Common myeloid progenitor, CD34-positive (primary cell): ENCODE results near the gene FASTKD2. TPM values are rescaled to one million over a fixed set of nuclear protein-coding genes. Genes with fewer than 3 reads are reported as not detected.

Source experiments
- CTCF ChIA-PET: fragments of 350-600 bp; sonication (Branson Sonifier 250); formaldehyde crosslinking; loops from one replicate; lab custom pipeline; 2021; ENCODE audit warnings: antibody characterized with exemption; lab: Charles Lee
- POLR2A ChIA-PET: fragments of 350-600 bp; sonication (Branson Sonifier 250); formaldehyde crosslinking; loops from one replicate; lab custom pipeline; 2021; ENCODE audit warnings: antibody characterized with exemption; lab: Charles Lee
- DNase-seq, 3 donors: peaks; one replicate each; pipeline versions ENCODE4 v3.0.0 to v3.0.0-alpha.2; 2013
- H3K27ac ChIP-seq, 2 experiments: 1 replicate in 1 of 2; 2 replicates in 1 of 2; pipeline ENCODE4 v1.7.0; 2013; ENCODE audit warnings: inconsistent platforms in 2 of 2, low read length in 2 of 2, mild to moderate bottlenecking in 2 of 2, low read depth in 1 of 2, moderate library complexity in 1 of 2; ENCODE audit not compliant: severe bottlenecking in 2 of 2, insufficient read depth in 1 of 2, poor library complexity in 1 of 2
- H3K27me3 ChIP-seq, 5 experiments: replicated peaks in 2 of 5; 1 replicate in 3 of 5; 2 replicates in 2 of 5; pipeline versions ENCODE4 v1.6.1 to v1.7.0; 2013; ENCODE audit warnings: low read length in 4 of 5, mild to moderate bottlenecking in 2 of 5, moderate library complexity in 2 of 5, inconsistent platforms in 1 of 5; ENCODE audit not compliant: insufficient read depth in 5 of 5, control insufficient read depth in 4 of 5
- H3K36me3 ChIP-seq, 4 experiments: 1 replicate in 2 of 4; 2 replicates in 2 of 4; pipeline versions ENCODE4 v1.6.1 to v1.7.0; 2013; ENCODE audit warnings: low read length in 3 of 4, control low read depth in 1 of 4, mild to moderate bottlenecking in 1 of 4; ENCODE audit not compliant: control insufficient read depth in 4 of 4, insufficient read depth in 4 of 4
- H3K4me1 ChIP-seq, 4 experiments: 1 replicate in 3 of 4; 2 replicates in 1 of 4; pipeline versions ENCODE4 v1.6.1 to v1.7.1; 2013; ENCODE audit warnings: low read length in 3 of 4, mild to moderate bottlenecking in 3 of 4, control low read depth in 1 of 4, inconsistent platforms in 1 of 4, moderate library complexity in 1 of 4; ENCODE audit not compliant: control insufficient read depth in 4 of 4, insufficient read depth in 4 of 4; ENCODE audit errors: control extremely low read depth in 1 of 4
- H3K4me3 ChIP-seq, 7 experiments: 1 replicate in 4 of 7; 2 replicates in 3 of 7; pipeline versions ENCODE4 v1.5.1 to v1.7.0; 2013; ENCODE audit warnings: mild to moderate bottlenecking in 7 of 7, low read length in 6 of 7, moderate library complexity in 6 of 7, inconsistent platforms in 2 of 7, low read depth in 2 of 7, control low read depth in 1 of 7; ENCODE audit not compliant: insufficient read depth in 4 of 7, control insufficient read depth in 1 of 7; ENCODE audit errors: extremely low read depth in 1 of 7
- H3K9me3 ChIP-seq, 5 experiments: 1 replicate in 4 of 5; 2 replicates in 1 of 5; pipeline versions ENCODE4 v1.6.1 to v1.7.1; 2013; ENCODE audit warnings: low read length in 4 of 5, mild to moderate bottlenecking in 2 of 5, inconsistent platforms in 1 of 5, low read depth in 1 of 5, moderate library complexity in 1 of 5; ENCODE audit not compliant: control insufficient read depth in 4 of 5, insufficient read depth in 2 of 5; ENCODE audit errors: control extremely low read depth in 1 of 5
- WGBS: methylation state at CpG from one replicate; pipeline ENCODE4 v1.1.5; 2013; ENCODE audit not compliant: insufficient coverage; 5-methylcytosine and 5-hydroxymethylcytosine counted together
- polyA plus RNA-seq: library from polyadenylated mRNA; unstranded; fragments of 120-200 nt; gene quantifications from one replicate; pipeline ENCODE4 v1.2.1, GENCODE V29; 2013

The FASTKD2 gene
- 29.9 TPM for polyA plus RNA-seq

- WGBS, result under 1% methylated on average over 41 of the region's 46 CpGs
- Histone ChIP-seq H3K27ac (peak within 1 kb of the TSS; percentile 95 to 98), H3K4me1 (peaks cover 6 to 29% (median 16%) of the 10 kb centered on the region in 4 experiments), H3K4me3 (peak within 1 kb of the TSS; percentile 67 to 97 (median 91)), H3K36me3 (peaks cover 3 to 21% (median 10%) of the 10 kb centered on the region in 4 experiments), H3K9me3 (no peaks in the 10 kb centered on the region), H3K27me3 (peaks cover 0 to 3% (median 0%) of the 10 kb centered on the region in 5 experiments)
- ChIA-PET POLR2A (interaction anchor here (0.7 kb wide), 1 partner anchor 65 kb away, joined by 3 read pairs; no protein-coding TSS in a partner anchor), CTCF (interaction anchor here (1.0 to 3.2 kb wide), 6 partner anchors 17 to 71 kb away, joined by 3 to 14 read pairs (median 6); no protein-coding TSS in a partner anchor)
- DNase-seq, result peak; percentile 96 to 97 (median 97)
These were observed at the start of gene FASTKD2, which contains the start of gene MDH1B for GRCh38 chr2:206765242-206766056. FASTKD2 (plus strand) TSS chr2:206765606; CDS start chr2:206766694, 1,088 bp downstream. MDH1B (minus strand) TSS chr2:206765328; CDS start chr2:206765271, 57 bp downstream.

GRCh38 chr2:206716623-206717022 lies 48.8 kb upstream of the FASTKD2 start:
- Histone ChIP-seq H3K9me3 (no peaks in the 10 kb centered on the region), H3K27ac (no peak overlapping the region), H3K4me3 (no peak overlapping the region), H3K27me3 (no peaks in the 10 kb centered on the region), H3K36me3 (no peaks in the 10 kb centered on the region), H3K4me1 (peaks cover 0 to 8% (median 0%) of the 10 kb centered on the region in 4 experiments)
- 96% methylated on average over 3 of the region's 3 CpGs for WGBS
- CTCF ChIA-PET, result interaction anchor here (0.7 kb wide), 1 partner anchor 21 kb away, joined by 4 read pairs; no protein-coding TSS in a partner anchor
- DNase-seq, result no peak
- POLR2A ChIA-PET, result no interaction called here

DNA sequence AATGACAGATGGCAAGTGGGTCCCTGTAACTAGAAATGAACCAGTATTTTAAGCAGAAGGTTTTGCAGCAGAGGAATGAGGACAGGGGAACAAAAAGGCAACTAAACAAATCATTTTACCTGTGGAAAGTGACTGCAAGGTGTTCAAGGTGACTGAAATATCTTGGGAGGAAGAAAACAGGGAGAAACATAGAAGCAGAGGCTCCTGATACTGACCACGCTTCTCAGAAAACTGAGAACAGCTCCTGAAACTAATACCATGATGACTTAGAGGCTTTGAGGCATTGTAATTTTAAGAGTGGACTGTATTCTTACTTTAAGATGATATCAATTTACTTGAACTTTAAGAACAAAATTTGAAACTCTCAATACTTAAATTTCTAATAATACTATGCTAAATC lies 47.1 kb upstream of the FASTKD2 start, which contains the start of gene DYTN:
TSS of gene DYTN (minus strand) at position 101 of the 400 bp plus-strand sequence. CDS start 117 bp downstream, outside the sequence.
- ChIA-PET POLR2A (no interaction called here), CTCF (no interaction called here)
- no peak within 1 kb of the TSS for H3K27ac ChIP-seq
- H3K36me3 ChIP-seq, result no peaks in the 10 kb centered on the region
- H3K9me3 ChIP-seq, result no peaks in the 10 kb centered on the region
- DNase-seq, result no peak
- peaks cover 0 to 8% (median 0%) of the 10 kb centered on the region in 4 experiments for H3K4me1 ChIP-seq
- no peaks in the 10 kb centered on the region for H3K27me3 ChIP-seq
- no peak within 1 kb of the TSS for H3K4me3 ChIP-seq
- no CpG with 5 or more reads among the region's 1 CpG for WGBS

DNA sequence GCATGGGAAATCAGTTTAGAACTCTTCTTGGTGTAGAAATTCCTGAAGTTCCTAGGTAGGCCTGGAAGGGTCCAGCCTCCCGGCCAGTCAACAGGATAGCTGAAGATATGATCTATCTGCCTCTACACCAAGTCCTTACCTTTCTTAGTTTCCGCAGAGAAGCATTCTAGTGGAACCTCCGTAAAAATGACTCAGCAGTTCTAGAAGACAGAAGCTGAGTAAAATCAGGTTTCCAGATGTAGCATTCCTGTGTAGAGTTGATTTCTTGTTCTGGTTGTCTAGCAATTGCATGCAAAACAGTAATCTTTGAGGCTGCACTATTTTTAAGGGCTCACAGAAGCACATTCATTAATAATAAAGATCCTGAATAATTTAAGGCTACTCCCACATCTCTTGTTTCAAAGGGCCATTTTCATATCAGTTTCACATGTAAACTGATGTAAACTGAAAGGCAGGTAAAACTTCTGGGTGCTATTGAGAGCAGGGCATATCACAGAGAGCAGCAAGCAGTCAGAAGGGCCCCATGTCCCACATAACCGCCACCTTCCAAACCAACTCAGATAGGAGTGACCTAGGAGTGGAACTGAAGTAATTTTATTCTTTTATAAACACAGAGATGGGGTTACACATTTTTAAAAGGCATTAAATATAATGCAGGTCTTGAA lies 44.0 kb upstream of the FASTKD2 start:
- no peaks in the 10 kb centered on the region for H3K9me3 ChIP-seq
- H3K36me3 ChIP-seq, result no peaks in the 10 kb centered on the region
- no peak overlapping the region for H3K27ac ChIP-seq
- no peaks in the 10 kb centered on the region for H3K27me3 ChIP-seq
- no peak overlapping the region for H3K4me3 ChIP-seq
- 0% methylated on average over 2 of the region's 4 CpGs for WGBS
- POLR2A ChIA-PET, result interaction anchor here (0.6 to 0.7 kb wide), 2 partner anchors 16 to 931 kb away, joined by 4 to 5 read pairs; no protein-coding TSS in a partner anchor
- peak in 2 of 3 donors; percentile 58 for DNase-seq
- peaks cover 0 to 6% (median 0%) of the 10 kb centered on the region in 4 experiments for H3K4me1 ChIP-seq
- CTCF ChIA-PET, result no interaction called here

DNA sequence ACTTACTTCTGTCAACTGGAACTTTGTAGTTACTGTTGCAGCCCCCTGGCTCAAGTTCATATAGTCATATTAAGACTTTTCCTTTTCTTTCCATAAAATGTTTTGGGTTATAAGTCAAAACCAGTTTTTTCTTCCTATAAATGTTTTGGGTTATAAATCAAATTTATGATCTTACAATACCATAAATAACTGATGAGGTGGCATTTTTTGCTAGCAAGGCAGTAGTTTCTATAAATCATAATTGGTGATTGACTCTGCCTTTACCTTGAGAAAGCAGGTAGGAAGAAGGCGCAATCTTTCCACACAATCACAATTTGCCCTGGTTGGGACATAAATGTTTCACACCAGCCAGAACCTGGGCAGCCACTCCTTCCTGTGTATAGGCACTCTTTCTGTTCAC lies 42.1 kb upstream of the FASTKD2 start:
- Histone ChIP-seq H3K4me1 (peaks cover 0 to 6% (median under 1%) of the 10 kb centered on the region in 4 experiments), H3K27me3 (no peaks in the 10 kb centered on the region), H3K4me3 (no peak overlapping the region), H3K36me3 (no peaks in the 10 kb centered on the region), H3K9me3 (no peaks in the 10 kb centered on the region), H3K27ac (no peak overlapping the region)
- 100% methylated on average over 1 of the region's 1 CpG for WGBS
- no peak for DNase-seq
- POLR2A ChIA-PET, result no interaction called here
- CTCF ChIA-PET, result no interaction called here

DNA sequence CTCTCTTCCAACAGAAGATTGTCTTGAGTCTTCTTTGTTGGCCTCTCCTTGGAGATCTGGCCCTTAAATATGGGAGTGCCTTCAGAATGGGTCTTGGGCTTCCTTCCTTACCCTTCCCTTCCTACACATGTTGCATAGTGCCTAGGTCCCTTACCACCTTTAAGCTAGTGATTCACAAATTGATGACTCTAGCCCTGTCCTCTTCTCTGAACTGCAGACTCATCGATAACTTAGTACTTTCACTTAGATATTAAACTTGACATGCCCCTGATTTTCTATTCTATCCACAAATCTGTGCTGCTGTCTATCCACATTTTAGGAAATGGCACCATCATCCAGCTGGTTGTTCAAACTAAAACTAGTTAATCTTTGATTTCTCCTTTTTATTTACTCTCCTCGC lies 38.1 kb upstream of the FASTKD2 start:
- ChIA-PET POLR2A (no interaction called here), CTCF (no interaction called here)
- Histone ChIP-seq H3K4me1 (peaks cover 0 to 9% (median 0%) of the 10 kb centered on the region in 4 experiments), H3K27ac (no peak overlapping the region), H3K36me3 (no peaks in the 10 kb centered on the region), H3K27me3 (no peaks in the 10 kb centered on the region), H3K4me3 (no peak overlapping the region), H3K9me3 (no peaks in the 10 kb centered on the region)
- DNase-seq, result no peak
- WGBS, result 100% methylated on average over 1 of the region's 2 CpGs
